Psoas muscle (tissue), 8 donors: ENCODE data around the gene IL17RB. TPM values are rescaled to one million over a fixed set of nuclear protein-coding genes. Genes with fewer than 3 reads are reported as not detected.
A peak's percentile ranks its signal among the peaks of the same experiment; 100 is the strongest.

Source experiments
- ATAC-seq, 4 donors: fragments of 200-7000 bp; cut with Tn5 transposase; one replicate each; pipeline ENCODE4 v1.9.1; 2020; ENCODE audit warnings: moderate library complexity in 3 of 4, mild to moderate bottlenecking in 2 of 4
- DNase-seq, 2 donors: peaks; one replicate each; pipeline ENCODE4 v3.0.0-alpha.2; 2020
- H3K27ac ChIP-seq: fragments of 200-600 bp; one replicate; pipeline ENCODE4 v1.8.0; 2022
- H3K27me3 ChIP-seq, 3 donors: fragments of 200-600 bp in 1 of 3; one replicate each; pipeline versions ENCODE4 v1.6.1 to v1.8.0; 2013 to 2022; ENCODE audit warnings: low read length in 2 of 3, mild to moderate bottlenecking in 2 of 3, moderate library complexity in 1 of 3; ENCODE audit not compliant: insufficient read depth in 3 of 3
- H3K36me3 ChIP-seq, 2 donors: fragments of 200-600 bp in 1 of 2; one replicate each; pipeline versions ENCODE4 v1.6.1 to v1.8.0; 2013 to 2022; ENCODE audit warnings: low read depth in 1 of 2, mild to moderate bottlenecking in 1 of 2, moderate library complexity in 1 of 2; ENCODE audit not compliant: insufficient read depth in 1 of 2
- H3K4me1 ChIP-seq: fragments of 200-600 bp; one replicate; pipeline ENCODE4 v1.8.0; 2022
- H3K4me3 ChIP-seq: fragments of 200-600 bp; one replicate; pipeline ENCODE4 v1.8.0; 2022; ENCODE audit warnings: mild to moderate bottlenecking
- H3K9me3 ChIP-seq: fragments of 200-600 bp; one replicate; pipeline ENCODE4 v1.8.0; 2022
- CTCF ChIP-seq: fragments of 200-600 bp; IDR thresholded peaks from one replicate; pipeline ENCODE4 v1.8.0; 2022; ENCODE audit warnings: antibody characterized with exemption
- WGBS, 3 donors: extraction: QIAGEN DNeasy Blood & Tissue Kit; methylation state at CpG; one replicate each; pipeline versions ENCODE4 v1.1.6 to v1.1.7; 2013; 5-methylcytosine and 5-hydroxymethylcytosine counted together
- intact Hi-C, 2 donors: fragments of 100-400 bp; cut with DNase I; formaldehyde crosslinking; loops; one replicate each; pipeline versions ENCODE4 v1.11.0 to v1.14.2; 2022
- polyA plus RNA-seq, 3 donors: library from polyadenylated mRNA; stranded (reverse); fragments of 200-250 nt; gene quantifications; one replicate each; pipeline ENCODE4 v1.2.3, GENCODE V29; 2013
- total RNA-seq, 4 donors: library from RNA; stranded (reverse); fragmentation: NEBNext Ultra II Directional in 2 of 4; extraction: Animal tissue kit (Norgen Biotek cat#: 25700) in 2 of 4; gene quantifications; one replicate each; pipeline versions ENCODE4 v1.2.1 to v1.2.4, GENCODE V29; 2021 to 2023
- donor health status: healthy with polysubstance abuse.
- donor health status: DM: no; HTN: no; CAD: no; lungs with moderate emphysema.
- donor health status: Bipolar disorder and iron deficiency.
- donor health status: healthy.
- donor health status: DM: yes; HTN: yes; CAD: no.
- donor health status: DM: no; HTN: no; CAD: no.
- donor health status: DM: no; HTN: no; CAD: no.
- donor health status: DM: yes; HTN: yes; CAD: no.

The IL17RB gene
- total and polyA plus RNA-seq, 7 donors: 0.08 to 1.3 (median 0.96) TPM

GRCh38 chr3:53819163-53819868, 27.1 kb upstream of the IL17RB start:
- ATAC-seq (no peak), DNase-seq (no peak)
- Histone ChIP-seq H3K4me3 (no peak overlapping the region), H3K27ac (no peak overlapping the region), H3K9me3 (no peaks in the 10 kb centered on the region), H3K27me3 (no peaks in the 10 kb centered on the region), H3K4me1 (peaks cover 14% of the 10 kb centered on the region), H3K36me3 (peaks cover 0 to 16% of the 10 kb centered on the region in 2 donors)
- WGBS, 3 donors: 87 to 94% (median 91%) methylated on average over 11 to 14 of the region's 14 CpGs
- no peak for TF ChIP-seq CTCF
- intact Hi-C loops: no loop called here

GRCh38 chr3:53820084-53820483, 26.3 kb upstream of the IL17RB start:
- H3K27ac ChIP-seq: no peak overlapping the region
- no peaks in the 10 kb centered on the region for H3K9me3 ChIP-seq
- peaks cover 0 to 16% of the 10 kb centered on the region in 2 donors for H3K36me3 ChIP-seq
- no peaks in the 10 kb centered on the region for H3K27me3 ChIP-seq
- WGBS, 3 donors: 93 to 98% (median 97%) methylated on average over 5 of the region's 5 CpGs
- ATAC-seq (no peak), DNase-seq (no peak)
- intact Hi-C loops: no loop called here
- no peak overlapping the region for H3K4me3 ChIP-seq
- TF ChIP-seq CTCF: no peak
- H3K4me1 ChIP-seq: peaks cover 14% of the 10 kb centered on the region

- peaks cover 14% of the 10 kb centered on the region for H3K4me1 ChIP-seq
- no peaks in the 10 kb centered on the region for H3K27me3 ChIP-seq
- intact Hi-C loops: no loop called here
- peak overlapping the region; percentile 43 for H3K27ac ChIP-seq
- no peaks in the 10 kb centered on the region for H3K9me3 ChIP-seq
- peaks cover 0 to 16% of the 10 kb centered on the region in 2 donors for H3K36me3 ChIP-seq
- no peak for TF ChIP-seq CTCF
- WGBS, 3 donors: 61 to 71% (median 61%) methylated on average over 18 to 21 of the region's 21 CpGs
- ATAC-seq: peak; percentile 66 to 83 (median 80)
- DNase-seq: peak in 1 of 2 donors; percentile 40
- H3K4me3 ChIP-seq: no peak overlapping the region
These were observed 25.4 kb upstream of the IL17RB start for GRCh38 chr3:53820756-53821580.

- Histone ChIP-seq H3K36me3 (peaks cover 0 to 16% of the 10 kb centered on the region in 2 donors), H3K27me3 (no peaks in the 10 kb centered on the region), H3K4me3 (no peak overlapping the region), H3K27ac (peak overlapping the region; percentile 43), H3K9me3 (no peaks in the 10 kb centered on the region), H3K4me1 (peaks cover 14% of the 10 kb centered on the region)
- DNase-seq: peak; percentile 46 to 74
- TF ChIP-seq CTCF: no peak
- intact Hi-C loops: no loop called here
- 48 to 50% (median 50%) methylated on average over 5 of the region's 5 CpGs for WGBS, 3 donors
- ATAC-seq: peak; percentile 90 to 95 (median 92)
These were observed 24.7 kb upstream of the IL17RB start for GRCh38 chr3:53821631-53822121.
